Measurements from ENCODE around the gene SMAD1.

- no peak for TF ChIP-seq MXI1 (IDR thresholded peaks at IDR 0.05; ENCODE audit: borderline replicate concordance, low read depth, low read length)
- no peak for TF ChIP-seq RAD21 (IDR thresholded peaks at IDR 0.05; ENCODE audit: low read length)
- no peak for TF ChIP-seq CTCF (conservative IDR thresholded peaks at IDR 0.05; ENCODE audit: low read depth, low read length)
Observed at GRCh38 chr4:145533961-145534360, 52.3 kb downstream of the SMAD1 start.
